ENCODE measurements around the gene KIAA1210.

The KIAA1210 gene

DNA sequence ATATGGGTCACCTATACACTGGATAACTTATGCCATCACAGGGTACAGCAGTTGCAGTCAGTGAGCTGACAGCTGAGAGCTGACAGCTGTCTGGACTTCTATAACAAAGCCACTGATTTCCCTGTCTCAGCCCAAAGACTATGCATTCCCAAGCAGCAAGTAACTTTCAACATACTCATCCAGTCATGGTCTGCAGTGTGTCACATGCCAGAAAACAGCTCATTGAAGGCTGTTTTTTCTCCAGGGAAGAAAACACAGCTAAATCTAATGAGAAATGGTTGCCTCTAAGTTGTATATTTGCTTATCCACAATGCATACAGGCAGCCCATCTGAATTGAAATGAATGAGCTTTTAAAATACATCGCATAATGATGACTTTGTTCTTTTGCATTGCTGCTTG is 6.3 kb downstream of the KIAA1210 start:
- no peak overlapping the region for H3K9ac ChIP-seq (ENCODE audit: low read depth, low read length)
- H3K9me3 ChIP-seq (ENCODE audit: control insufficient read depth, insufficient read depth, low read length): no peaks in the 10 kb centered on the region
- no peaks in the 10 kb centered on the region for H3K4me1 ChIP-seq (ENCODE audit: insufficient read depth, low read length)
- H3K36me3 ChIP-seq (ENCODE audit: insufficient read depth, low read length): no peaks in the 10 kb centered on the region

DNA sequence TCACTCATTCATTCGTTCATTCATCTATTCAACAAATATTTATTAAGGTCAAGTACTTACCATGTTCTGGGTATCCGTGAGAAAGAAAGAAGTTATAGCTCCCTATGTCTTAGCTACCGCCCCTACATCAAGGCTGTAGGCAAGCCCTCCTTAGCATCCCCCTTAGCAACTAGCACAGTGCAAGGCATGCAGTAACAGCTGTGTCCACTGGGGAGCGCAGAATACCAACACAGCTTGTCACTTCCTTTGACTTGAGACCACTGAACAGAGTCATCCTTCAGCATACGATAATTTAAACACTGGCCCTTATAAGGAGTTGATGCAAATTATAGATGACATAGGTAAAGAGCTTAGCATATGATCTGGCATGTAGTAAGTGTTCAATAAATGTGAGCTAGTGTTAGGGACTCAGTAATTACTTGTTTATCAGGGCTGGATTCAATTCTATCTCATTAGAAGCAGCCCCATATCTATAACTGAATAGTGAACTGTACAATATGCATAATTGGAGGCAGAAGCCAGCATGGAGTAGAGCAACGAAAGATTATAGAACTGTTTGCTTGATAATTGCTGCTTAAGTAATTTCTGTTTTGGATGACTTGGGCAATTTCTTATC is 8.7 kb downstream of the KIAA1210 start:
- H3K36me3 ChIP-seq (ENCODE audit: insufficient read depth, low read length): no peaks in the 10 kb centered on the region
- H3K9me3 ChIP-seq (ENCODE audit: control insufficient read depth, insufficient read depth, low read length): no peaks in the 10 kb centered on the region
- H3K9ac ChIP-seq (ENCODE audit: low read depth, low read length): no peak overlapping the region
- no peaks in the 10 kb centered on the region for H3K4me1 ChIP-seq (ENCODE audit: insufficient read depth, low read length)

DNA sequence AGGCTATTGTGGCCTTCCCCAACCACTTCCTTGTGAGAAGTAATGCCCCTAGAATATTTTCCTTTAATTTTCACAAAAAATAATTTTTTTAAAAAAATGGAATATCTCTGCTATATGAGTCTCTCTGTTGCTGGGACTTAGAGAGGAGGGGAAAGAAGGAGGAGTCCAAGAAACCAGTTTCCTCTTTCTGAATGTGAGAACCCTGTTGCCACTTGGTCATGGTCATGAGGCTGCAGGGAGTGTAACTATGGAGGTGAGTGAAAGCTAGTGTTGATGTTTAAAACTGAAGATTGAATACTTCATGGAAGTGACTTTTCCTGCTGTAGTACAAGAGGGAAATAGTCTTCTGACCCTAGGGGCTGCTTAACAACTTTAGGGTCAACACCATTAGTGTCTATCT is 20.4 kb downstream of the KIAA1210 start:
- Histone ChIP-seq H3K9me3 (ENCODE audit: control insufficient read depth, insufficient read depth, low read length) (no peaks in the 10 kb centered on the region), H3K36me3 (ENCODE audit: insufficient read depth, low read length) (no peaks in the 10 kb centered on the region), H3K4me1 (ENCODE audit: insufficient read depth, low read length) (no peaks in the 10 kb centered on the region), H3K9ac (ENCODE audit: low read depth, low read length) (no peak overlapping the region)

DNA sequence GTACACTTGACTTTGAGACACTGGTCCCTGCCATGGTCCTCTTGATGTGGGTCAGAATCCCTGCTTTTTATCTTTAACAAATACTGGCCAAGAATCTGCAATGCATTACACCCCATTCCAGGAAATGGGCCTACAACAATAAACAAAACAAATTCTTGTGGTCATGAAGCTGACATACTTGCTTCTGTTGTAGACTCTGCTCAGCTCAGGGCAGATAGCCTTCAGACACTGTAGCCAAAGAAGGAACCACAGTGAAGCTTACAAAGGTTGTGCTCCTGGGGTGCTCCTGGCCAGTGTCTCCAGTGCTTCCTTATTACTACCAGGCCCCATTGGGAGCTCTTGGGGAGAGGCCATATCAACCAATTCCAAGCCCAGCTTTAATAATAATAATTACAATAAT is 21.8 kb downstream of the KIAA1210 start:
- no peaks in the 10 kb centered on the region for H3K36me3 ChIP-seq (ENCODE audit: insufficient read depth, low read length)
- H3K9me3 ChIP-seq (ENCODE audit: control insufficient read depth, insufficient read depth, low read length): no peaks in the 10 kb centered on the region
- H3K4me1 ChIP-seq (ENCODE audit: insufficient read depth, low read length): no peaks in the 10 kb centered on the region
- H3K9ac ChIP-seq (ENCODE audit: low read depth, low read length): no peak overlapping the region

DNA sequence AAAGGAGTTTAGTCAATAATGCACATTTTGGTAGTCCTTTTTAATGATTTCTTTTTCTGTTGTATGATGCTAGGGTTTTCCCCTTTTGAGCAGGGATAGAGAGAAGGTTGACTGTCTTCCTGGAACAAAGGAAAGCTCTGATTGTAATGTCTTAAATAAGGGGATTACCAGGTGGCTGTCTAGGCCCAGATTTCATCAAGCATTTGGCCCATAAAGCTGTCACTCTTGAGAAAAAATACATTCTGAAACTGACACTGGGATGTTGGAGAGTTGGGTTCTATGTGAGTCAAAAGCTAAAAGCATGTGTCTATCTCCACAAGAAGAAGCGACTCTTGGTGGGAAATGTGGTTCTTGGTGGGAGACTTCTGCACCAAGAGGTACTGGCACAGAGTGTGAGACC is 26.4 kb downstream of the KIAA1210 start:
- Histone ChIP-seq H3K36me3 (ENCODE audit: insufficient read depth, low read length) (no peaks in the 10 kb centered on the region), H3K9me3 (ENCODE audit: control insufficient read depth, insufficient read depth, low read length) (no peaks in the 10 kb centered on the region), H3K9ac (ENCODE audit: low read depth, low read length) (no peak overlapping the region), H3K4me1 (ENCODE audit: insufficient read depth, low read length) (no peaks in the 10 kb centered on the region)

DNA sequence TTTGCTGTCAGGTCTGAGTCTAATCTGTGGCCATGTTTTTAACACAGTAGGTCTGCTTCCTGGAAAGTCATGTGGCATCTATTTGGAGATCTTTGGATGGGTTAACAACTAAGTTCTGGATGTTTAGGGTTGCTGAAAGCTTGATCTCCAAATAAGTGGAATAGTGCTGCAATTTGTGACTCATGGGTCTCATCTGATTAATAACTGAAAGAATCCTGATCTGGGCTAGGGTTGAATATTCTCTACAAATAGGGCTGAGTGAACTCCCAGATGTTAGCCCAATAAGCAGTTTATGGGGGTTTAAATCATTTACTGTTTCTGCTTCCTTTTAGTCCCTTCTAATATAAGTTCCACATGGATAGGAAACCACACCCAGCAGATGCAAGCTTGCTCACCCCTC is 31.7 kb downstream of the KIAA1210 start:
- Histone ChIP-seq H3K4me1 (ENCODE audit: insufficient read depth, low read length) (no peaks in the 10 kb centered on the region), H3K9ac (ENCODE audit: low read depth, low read length) (no peak overlapping the region), H3K36me3 (ENCODE audit: insufficient read depth, low read length) (no peaks in the 10 kb centered on the region; the same call in 1 of the 2 replicates), H3K9me3 (ENCODE audit: control insufficient read depth, insufficient read depth, low read length) (no peaks in the 10 kb centered on the region)

DNA sequence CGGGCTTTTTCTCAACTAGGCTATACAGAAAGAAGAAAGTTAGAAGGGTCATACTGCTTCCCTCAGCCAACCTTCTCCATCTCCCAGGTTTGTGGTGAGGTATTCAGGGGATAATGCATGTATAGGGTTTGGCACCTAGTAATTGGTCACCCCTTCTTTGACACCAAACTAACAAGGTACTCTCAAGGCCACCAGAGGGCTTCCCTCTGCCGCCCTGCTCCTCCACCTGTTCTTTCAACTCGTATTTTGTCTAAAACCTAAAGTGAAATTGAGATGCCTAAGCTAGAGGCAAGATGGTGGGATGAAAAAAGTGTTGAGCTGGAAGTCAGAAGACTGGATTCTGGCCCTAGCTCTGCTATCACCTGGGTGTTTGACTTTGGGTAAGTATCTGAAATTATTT is 32.8 kb downstream of the KIAA1210 start:
- Histone ChIP-seq H3K36me3 (ENCODE audit: insufficient read depth, low read length) (no peaks in the 10 kb centered on the region; the same call in 1 of the 2 replicates), H3K9me3 (ENCODE audit: control insufficient read depth, insufficient read depth, low read length) (no peaks in the 10 kb centered on the region), H3K9ac (ENCODE audit: low read depth, low read length) (no peak overlapping the region), H3K4me1 (ENCODE audit: insufficient read depth, low read length) (no peaks in the 10 kb centered on the region)

DNA sequence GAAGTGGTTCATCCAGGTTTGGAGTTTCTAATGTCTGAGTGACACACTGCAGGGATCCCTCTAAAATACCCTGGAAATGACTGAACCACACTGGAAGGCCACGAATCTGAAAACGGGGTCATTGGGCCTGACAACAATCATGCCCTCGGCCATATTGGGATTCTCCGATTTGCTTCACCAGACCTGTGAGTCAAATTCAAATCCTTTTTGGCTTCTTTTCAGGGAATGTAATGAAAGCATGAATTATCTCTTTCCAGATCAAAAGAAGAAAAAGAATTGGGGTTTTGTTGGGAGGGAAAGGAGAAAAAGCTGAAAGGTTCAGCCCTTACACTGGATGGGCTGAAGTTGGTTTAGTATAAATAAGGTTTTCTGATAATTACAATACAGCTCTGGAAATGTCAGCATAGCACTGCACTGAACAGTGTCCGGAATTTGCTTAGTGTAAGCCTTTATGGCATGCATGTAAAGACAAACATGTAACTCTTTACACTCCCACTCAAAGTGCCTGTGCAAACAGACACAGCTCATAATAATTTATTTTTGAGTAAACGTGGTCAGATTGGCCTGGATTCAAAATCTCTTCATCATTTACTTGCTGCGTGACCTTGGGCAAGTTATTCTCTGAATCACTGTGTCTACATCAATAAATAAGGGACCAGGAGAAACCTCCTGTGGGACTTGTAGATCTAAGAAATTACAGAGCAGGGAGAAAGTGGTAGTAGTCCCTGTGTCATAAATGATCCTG is 33.4 kb downstream of the KIAA1210 start:
- Histone ChIP-seq H3K36me3 (ENCODE audit: insufficient read depth, low read length) (no peaks in the 10 kb centered on the region; the same call in 1 of the 2 replicates), H3K9ac (ENCODE audit: low read depth, low read length) (no peak overlapping the region), H3K9me3 (ENCODE audit: control insufficient read depth, insufficient read depth, low read length) (no peaks in the 10 kb centered on the region), H3K4me1 (ENCODE audit: insufficient read depth, low read length) (no peaks in the 10 kb centered on the region)

DNA sequence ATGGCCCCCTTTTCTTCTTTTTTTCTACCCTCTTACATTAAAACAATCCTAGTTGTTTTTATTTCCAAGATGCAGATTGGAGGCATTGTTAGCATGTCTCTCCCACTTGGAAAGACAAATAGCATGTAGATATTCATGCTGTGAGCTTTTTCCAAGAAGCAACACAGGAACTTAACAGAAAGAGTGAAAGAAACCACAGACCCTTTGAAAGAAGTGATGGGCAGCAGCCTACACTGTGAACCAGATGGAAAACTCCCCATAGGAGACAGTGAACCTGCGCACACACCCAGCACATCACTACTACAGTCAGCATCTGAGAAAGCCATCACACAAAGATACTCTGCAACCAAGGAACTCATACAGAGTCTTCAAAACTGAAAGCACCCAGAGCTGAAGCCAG is 37.0 kb downstream of the KIAA1210 start:
- Histone ChIP-seq H3K36me3 (ENCODE audit: insufficient read depth, low read length) (no peaks in the 10 kb centered on the region; the same call in 1 of the 2 replicates), H3K4me1 (ENCODE audit: insufficient read depth, low read length) (no peaks in the 10 kb centered on the region), H3K9ac (ENCODE audit: low read depth, low read length) (no peak overlapping the region), H3K9me3 (ENCODE audit: control insufficient read depth, insufficient read depth, low read length) (no peaks in the 10 kb centered on the region)

DNA sequence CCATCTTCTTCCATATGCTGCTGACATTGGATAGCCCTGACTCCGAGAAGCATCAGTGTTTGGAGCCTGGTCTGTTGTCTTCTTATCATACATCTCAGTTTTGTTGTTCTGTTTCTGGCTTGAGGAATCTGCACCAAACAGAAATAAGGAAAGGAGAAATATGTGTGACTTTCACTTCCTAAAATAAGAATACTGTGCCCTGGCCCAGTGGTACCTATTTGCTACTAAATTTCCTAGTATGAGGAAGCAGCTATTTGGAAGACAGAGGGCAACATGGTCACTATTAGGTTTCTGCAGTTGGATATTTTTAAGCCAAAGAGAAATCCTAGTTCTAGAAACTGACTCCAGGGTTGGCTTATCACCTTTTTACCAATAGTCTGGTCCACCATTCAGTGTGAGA is 38.0 kb downstream of the KIAA1210 start:
- Histone ChIP-seq H3K9me3 (ENCODE audit: control insufficient read depth, insufficient read depth, low read length) (no peaks in the 10 kb centered on the region), H3K9ac (ENCODE audit: low read depth, low read length) (no peak overlapping the region), H3K36me3 (ENCODE audit: insufficient read depth, low read length) (no peaks in the 10 kb centered on the region; the same call in 1 of the 2 replicates), H3K4me1 (ENCODE audit: insufficient read depth, low read length) (no peaks in the 10 kb centered on the region)

DNA sequence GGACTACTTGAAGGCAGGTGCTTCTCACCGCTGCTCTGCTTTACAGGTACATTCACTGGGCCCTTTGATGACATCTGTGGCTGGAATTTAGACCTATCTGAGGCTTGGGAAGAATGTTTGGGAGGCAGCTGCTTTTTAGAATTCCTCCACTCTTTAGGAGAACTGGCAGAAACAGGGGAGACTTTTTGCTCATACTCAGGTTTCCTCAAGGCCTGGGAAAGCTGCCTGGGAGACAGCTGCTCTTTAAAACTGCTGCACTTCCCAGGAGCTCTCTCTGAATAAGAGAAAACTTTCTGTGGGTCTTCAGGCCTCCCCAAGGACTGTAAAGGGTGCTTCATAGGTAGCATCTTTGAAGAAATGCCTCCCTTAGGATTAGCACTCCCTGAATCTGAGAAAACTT is 40.5 kb downstream of the KIAA1210 start:
- no peaks in the 10 kb centered on the region for H3K9me3 ChIP-seq (ENCODE audit: control insufficient read depth, insufficient read depth, low read length)
- no peaks in the 10 kb centered on the region for H3K4me1 ChIP-seq (ENCODE audit: insufficient read depth, low read length)
- H3K9ac ChIP-seq (ENCODE audit: low read depth, low read length): no peak overlapping the region
- no peaks in the 10 kb centered on the region for H3K36me3 ChIP-seq (ENCODE audit: insufficient read depth, low read length)

DNA sequence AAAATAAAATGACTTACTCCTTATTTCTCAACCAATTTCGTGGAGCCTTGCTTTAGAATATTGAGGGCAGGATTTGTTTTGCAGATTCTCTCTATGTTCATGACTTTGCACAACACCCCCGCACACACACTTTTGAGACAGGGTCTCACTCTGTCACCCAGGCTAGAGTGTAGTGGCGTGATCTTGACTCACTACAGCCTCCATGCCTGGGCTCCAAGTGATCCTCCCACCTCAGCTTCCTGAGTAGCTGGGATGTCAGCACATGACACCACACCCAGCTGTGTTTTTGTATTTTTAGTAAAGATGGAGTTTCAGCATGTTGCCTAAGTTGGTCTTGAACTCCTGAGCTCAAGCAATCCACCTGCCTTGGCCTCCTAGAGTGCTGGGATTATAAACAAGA is 42.8 kb downstream of the KIAA1210 start:
- Histone ChIP-seq H3K36me3 (ENCODE audit: insufficient read depth, low read length) (no peaks in the 10 kb centered on the region), H3K4me1 (ENCODE audit: insufficient read depth, low read length) (no peaks in the 10 kb centered on the region), H3K9ac (ENCODE audit: low read depth, low read length) (no peak overlapping the region), H3K9me3 (ENCODE audit: control insufficient read depth, insufficient read depth, low read length) (no peaks in the 10 kb centered on the region)

DNA sequence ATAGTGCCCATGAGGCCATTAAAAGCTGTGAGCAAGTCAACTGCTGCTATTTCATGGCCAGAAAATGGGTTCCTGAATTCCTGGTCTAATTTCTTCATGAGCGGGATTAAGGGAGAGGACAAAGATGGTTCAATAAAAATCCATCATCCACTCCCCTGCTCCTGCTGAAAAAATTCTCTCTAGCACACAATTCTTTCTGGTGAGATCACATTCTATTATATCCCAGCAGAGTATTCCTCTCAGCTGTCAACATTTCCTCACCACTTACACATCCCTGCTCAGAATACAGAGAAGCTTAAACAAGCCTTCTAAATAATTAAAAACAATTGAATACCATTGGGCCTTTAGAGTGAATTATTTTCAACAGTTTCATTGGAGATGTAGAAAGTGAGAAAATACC is 45.3 kb downstream of the KIAA1210 start:
- no peak overlapping the region for H3K9ac ChIP-seq (ENCODE audit: low read depth, low read length)
- H3K9me3 ChIP-seq (ENCODE audit: control insufficient read depth, insufficient read depth, low read length): no peaks in the 10 kb centered on the region
- H3K4me1 ChIP-seq (ENCODE audit: insufficient read depth, low read length): no peaks in the 10 kb centered on the region
- H3K36me3 ChIP-seq (ENCODE audit: insufficient read depth, low read length): no peaks in the 10 kb centered on the region

DNA sequence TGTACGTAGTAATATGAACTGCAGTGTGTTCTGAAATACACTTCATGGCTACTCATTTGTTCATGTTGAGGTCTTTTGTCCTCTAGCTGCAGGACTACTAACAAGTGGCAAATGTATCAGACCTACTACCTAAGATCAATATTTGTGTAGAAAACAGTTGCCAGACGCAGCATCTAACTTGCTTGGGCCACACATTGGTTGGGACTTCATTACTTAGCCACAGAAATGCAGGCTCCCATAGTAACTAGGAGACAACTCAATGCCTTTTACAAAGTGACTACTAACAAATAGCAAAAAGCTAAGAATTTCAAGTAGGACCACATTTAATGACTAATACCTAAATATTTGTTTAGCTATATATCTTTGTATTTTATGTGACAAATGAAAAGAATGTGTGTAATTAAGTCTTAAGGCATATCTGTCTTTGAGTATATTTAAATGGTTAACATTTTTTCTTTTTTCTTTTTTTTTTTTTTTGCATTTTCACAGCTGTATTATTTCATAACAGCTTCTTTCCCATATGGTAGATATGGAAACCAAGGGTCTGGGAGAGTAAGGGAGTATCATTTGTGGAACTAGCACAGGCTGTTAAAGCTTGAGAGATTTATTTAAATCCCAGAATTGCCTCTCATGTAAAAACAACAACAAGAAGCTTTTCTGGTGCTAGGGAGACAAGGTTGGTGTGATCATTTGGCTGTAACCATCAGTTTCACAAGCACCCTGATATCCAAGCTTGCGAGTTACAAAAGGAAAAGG is 52.2 kb downstream of the KIAA1210 start:
- Histone ChIP-seq H3K9me3 (ENCODE audit: control insufficient read depth, insufficient read depth, low read length) (no peaks in the 10 kb centered on the region), H3K9ac (ENCODE audit: low read depth, low read length) (no peak overlapping the region), H3K4me1 (ENCODE audit: insufficient read depth, low read length) (no peaks in the 10 kb centered on the region), H3K36me3 (ENCODE audit: insufficient read depth, low read length) (no peaks in the 10 kb centered on the region)

DNA sequence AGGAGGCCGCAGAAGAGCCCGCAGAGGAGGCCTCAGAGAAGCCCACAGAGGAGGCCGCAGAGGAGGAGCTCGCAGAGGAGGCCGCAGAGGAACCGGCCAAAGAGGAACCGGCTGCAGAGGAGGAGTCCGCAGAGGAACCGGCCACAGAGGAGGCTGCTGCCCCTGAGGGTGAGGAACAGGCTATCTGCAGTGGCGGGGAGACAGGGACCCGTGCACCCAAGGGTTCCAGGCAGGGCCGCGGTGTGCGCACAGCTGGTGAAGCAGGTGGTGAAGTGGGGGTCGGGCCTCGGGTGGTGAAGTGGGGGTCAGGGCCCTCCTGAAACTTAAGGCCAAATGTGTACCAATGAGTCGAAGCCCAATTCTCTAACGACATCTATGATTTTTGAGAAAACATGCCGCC is 53.7 kb downstream of the KIAA1210 start:
- no peaks in the 10 kb centered on the region for H3K9me3 ChIP-seq (ENCODE audit: control insufficient read depth, insufficient read depth, low read length)
- H3K9ac ChIP-seq (ENCODE audit: low read depth, low read length): no peak overlapping the region
- no peaks in the 10 kb centered on the region for H3K36me3 ChIP-seq (ENCODE audit: insufficient read depth, low read length)
- no peaks in the 10 kb centered on the region for H3K4me1 ChIP-seq (ENCODE audit: insufficient read depth, low read length)

Measured in ES-I3 (cell line).